Activated naive CD4-positive, alpha-beta T cell treated with anti-CD3 and anti-CD28 coated beads, Interleukin-2, amount 50 U/mL, for 24 hours (primary cell): ENCODE measurements around the gene TBCE.
"Not testable (repeated sequence)": the region's sequence is repeated elsewhere in the genome, so short reads cannot be mapped to it uniquely, and the experiment has no call there.

ENCODE experiments used
- H3K27ac Mint-ChIP-seq: one replicate; pipeline ENCODE4 v1.8.0; 2021; ENCODE audit warnings: mild to moderate bottlenecking, mixed read lengths
- H3K27me3 Mint-ChIP-seq: one replicate; pipeline ENCODE4 v1.8.0; 2021; ENCODE audit warnings: mixed read lengths
- H3K36me3 Mint-ChIP-seq: one replicate; pipeline ENCODE4 v1.8.0; 2021; ENCODE audit warnings: mixed read lengths
- H3K4me1 Mint-ChIP-seq: one replicate; pipeline ENCODE4 v1.8.0; 2021; ENCODE audit warnings: mixed read lengths
- H3K4me3 Mint-ChIP-seq: one replicate; pipeline ENCODE4 v1.8.0; 2021; ENCODE audit warnings: mild to moderate bottlenecking, mixed read lengths
- H3K9me3 Mint-ChIP-seq: one replicate; pipeline ENCODE4 v1.8.0; 2021; ENCODE audit warnings: mixed read lengths

TBCE gene

GRCh38 chr1:235339746-235340145, 27.5 kb upstream of the TBCE start:
- peaks cover 31% of the 10 kb centered on the region for H3K4me1 Mint-ChIP-seq
- peaks cover 5% of the 10 kb centered on the region for H3K36me3 Mint-ChIP-seq
- H3K4me3 Mint-ChIP-seq, result no peak overlapping the region
- no peak overlapping the region for H3K27ac Mint-ChIP-seq
- H3K27me3 Mint-ChIP-seq, result no peaks in the 10 kb centered on the region
- H3K9me3 Mint-ChIP-seq, result no peaks in the 10 kb centered on the region

GRCh38 chr1:235341334-235341733, 25.9 kb upstream of the TBCE start:
- no peaks in the 10 kb centered on the region for H3K9me3 Mint-ChIP-seq
- H3K27ac Mint-ChIP-seq, result peak overlapping the region; percentile 65
- no peaks in the 10 kb centered on the region for H3K27me3 Mint-ChIP-seq
- peaks cover 14% of the 10 kb centered on the region for H3K36me3 Mint-ChIP-seq
- H3K4me1 Mint-ChIP-seq, result peaks cover 29% of the 10 kb centered on the region
- no peak overlapping the region for H3K4me3 Mint-ChIP-seq

DNA sequence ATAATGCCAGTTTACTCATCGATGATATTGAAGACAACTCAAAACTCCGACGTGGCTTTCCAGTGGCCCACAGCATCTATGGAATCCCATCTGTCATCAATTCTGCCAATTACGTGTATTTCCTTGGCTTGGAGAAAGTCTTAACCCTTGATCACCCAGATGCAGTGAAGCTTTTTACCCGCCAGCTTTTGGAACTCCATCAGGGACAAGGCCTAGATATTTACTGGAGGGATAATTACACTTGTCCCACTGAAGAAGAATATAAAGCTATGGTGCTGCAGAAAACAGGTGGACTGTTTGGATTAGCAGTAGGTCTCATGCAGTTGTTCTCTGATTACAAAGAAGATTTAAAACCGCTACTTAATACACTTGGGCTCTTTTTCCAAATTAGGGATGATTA, 25.2 kb upstream of the TBCE start:
- no peaks in the 10 kb centered on the region for H3K27me3 Mint-ChIP-seq
- H3K9me3 Mint-ChIP-seq, result no peaks in the 10 kb centered on the region
- peaks cover 24% of the 10 kb centered on the region for H3K4me1 Mint-ChIP-seq
- H3K4me3 Mint-ChIP-seq, result no peak overlapping the region
- peaks cover 11% of the 10 kb centered on the region for H3K36me3 Mint-ChIP-seq
- H3K27ac Mint-ChIP-seq, result no peak overlapping the region

DNA sequence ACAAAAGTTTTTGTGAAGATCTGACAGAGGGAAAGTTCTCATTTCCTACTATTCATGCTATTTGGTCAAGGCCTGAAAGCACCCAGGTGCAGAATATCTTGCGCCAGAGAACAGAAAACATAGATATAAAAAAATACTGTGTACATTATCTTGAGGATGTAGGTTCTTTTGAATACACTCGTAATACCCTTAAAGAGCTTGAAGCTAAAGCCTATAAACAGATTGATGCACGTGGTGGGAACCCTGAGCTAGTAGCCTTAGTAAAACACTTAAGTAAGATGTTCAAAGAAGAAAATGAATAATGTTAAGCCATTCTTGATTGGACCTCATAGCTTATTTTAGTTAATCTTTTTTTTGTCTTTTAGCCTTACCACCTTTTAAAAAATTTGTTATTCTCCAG, 24.8 kb upstream of the TBCE start:
- Mint-ChIP-seq H3K4me1 (peaks cover 20% of the 10 kb centered on the region), H3K27ac (no peak overlapping the region), H3K4me3 (no peak overlapping the region), H3K27me3 (no peaks in the 10 kb centered on the region), H3K36me3 (peaks cover 11% of the 10 kb centered on the region), H3K9me3 (no peaks in the 10 kb centered on the region)

DNA sequence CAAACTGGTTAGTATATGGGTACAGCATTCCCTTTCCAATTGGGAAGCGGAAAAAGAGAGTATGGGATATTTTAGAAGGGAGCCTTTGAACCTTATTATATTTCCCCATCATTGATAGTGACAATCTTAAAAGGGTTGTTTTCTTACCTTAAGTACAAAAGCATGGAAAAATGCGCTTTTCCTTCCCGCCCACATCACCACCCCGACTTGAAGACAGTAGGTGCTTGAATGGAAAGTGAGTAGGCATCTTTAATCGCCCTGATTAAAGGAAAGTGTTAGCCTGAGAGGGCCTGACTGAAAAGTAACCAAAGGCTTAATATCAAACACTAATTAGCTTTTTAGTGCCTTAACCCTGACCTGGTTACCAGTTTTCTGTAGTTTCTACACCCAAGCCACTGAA, 23.5 kb upstream of the TBCE start:
- no peaks in the 10 kb centered on the region for H3K27me3 Mint-ChIP-seq
- H3K36me3 Mint-ChIP-seq, result peaks cover 11% of the 10 kb centered on the region
- peaks cover 13% of the 10 kb centered on the region for H3K4me1 Mint-ChIP-seq

GRCh38 chr1:235351441-235351840, 15.8 kb upstream of the TBCE start:
- Mint-ChIP-seq H3K4me3 (no peak overlapping the region), H3K9me3 (no peaks in the 10 kb centered on the region), H3K4me1 (no peaks in the 10 kb centered on the region), H3K27me3 (no peaks in the 10 kb centered on the region), H3K27ac (no peak overlapping the region), H3K36me3 (peaks cover 2% of the 10 kb centered on the region)

More for the DNA sequence above, 23.5 kb upstream of the TBCE start:
- Mint-ChIP-seq H3K27ac (peak overlapping the region; percentile 23), H3K9me3 (no peaks in the 10 kb centered on the region), H3K4me3 (no peak overlapping the region)

DNA sequence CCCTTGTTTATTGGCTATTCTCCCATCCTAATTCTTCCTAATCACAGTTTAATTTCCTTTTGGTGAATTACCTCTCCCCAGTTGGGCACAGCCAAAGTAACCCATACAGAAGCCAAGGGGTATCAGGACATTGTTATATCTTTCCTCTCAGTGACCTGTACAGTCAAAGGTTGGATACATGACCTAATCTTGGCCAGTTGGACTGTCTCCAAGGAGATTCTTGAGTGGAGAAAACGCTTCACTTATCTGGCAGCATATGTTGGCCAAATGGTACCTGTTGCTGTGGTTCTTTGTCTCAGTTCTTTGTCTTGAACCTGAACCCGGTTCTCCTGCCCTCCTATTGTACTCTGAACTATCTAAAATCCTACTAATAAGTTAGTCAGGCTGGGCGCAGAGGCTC, 15.3 kb upstream of the TBCE start:
- Mint-ChIP-seq H3K4me3 (no peak overlapping the region), H3K9me3 (no peaks in the 10 kb centered on the region), H3K36me3 (peaks cover 2% of the 10 kb centered on the region), H3K27ac (no peak overlapping the region), H3K27me3 (no peaks in the 10 kb centered on the region), H3K4me1 (no peaks in the 10 kb centered on the region)

GRCh38 chr1:235357485-235358373, 9.5 kb upstream of the TBCE start:
- no peaks in the 10 kb centered on the region for H3K4me1 Mint-ChIP-seq
- H3K9me3 Mint-ChIP-seq, result no peaks in the 10 kb centered on the region
- no peaks in the 10 kb centered on the region for H3K36me3 Mint-ChIP-seq
- no peaks in the 10 kb centered on the region for H3K27me3 Mint-ChIP-seq
- H3K27ac Mint-ChIP-seq, result no peak overlapping the region
- H3K4me3 Mint-ChIP-seq, result no peak overlapping the region

DNA sequence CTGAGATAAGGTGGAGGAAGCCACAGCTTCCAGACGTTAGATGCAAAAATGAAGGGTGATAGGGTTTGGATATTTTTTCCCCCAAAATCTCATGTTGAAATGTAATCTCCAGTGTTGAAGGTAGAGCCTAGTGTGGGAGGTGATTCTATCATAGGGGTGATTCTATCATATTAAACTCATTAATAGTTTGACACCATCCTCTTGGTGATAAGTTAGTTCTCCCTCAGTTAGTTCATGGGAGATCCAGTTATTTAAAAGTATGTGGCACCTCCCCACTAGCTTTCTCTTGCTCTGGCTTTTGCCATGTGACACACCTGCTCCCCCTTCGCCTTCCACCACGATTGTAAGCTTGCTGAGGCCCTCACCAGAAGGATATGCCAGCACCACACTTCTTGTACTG, 8.3 kb upstream of the TBCE start:
- H3K4me1 Mint-ChIP-seq, result no peaks in the 10 kb centered on the region
- H3K9me3 Mint-ChIP-seq, result no peaks in the 10 kb centered on the region
- H3K36me3 Mint-ChIP-seq, result no peaks in the 10 kb centered on the region
- no peak overlapping the region for H3K27ac Mint-ChIP-seq
- no peaks in the 10 kb centered on the region for H3K27me3 Mint-ChIP-seq
- no peak overlapping the region for H3K4me3 Mint-ChIP-seq

DNA sequence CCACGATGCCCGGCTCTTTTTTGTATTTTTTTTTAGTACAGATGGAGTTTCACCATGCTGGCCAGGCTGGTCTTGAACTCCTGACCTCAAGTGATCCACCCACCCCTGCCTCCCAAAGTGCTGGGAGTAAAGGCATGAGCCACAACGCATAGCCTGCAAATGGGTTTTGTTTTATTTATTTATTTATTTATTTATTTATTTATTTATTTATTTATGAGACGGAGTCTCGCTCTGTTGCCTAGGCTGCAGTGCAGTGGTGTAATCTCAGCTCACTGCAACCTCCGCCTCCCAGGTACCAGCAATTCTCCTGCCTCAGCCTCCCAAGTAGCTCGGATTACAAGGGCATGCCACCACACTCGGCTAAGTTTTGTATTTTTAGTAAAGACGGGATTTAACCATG, 3.0 kb upstream of the TBCE start:
- H3K9me3 Mint-ChIP-seq, H3K36me3 Mint-ChIP-seq, H3K4me3 Mint-ChIP-seq, H3K27me3 Mint-ChIP-seq, H3K27ac Mint-ChIP-seq: not testable (repeated sequence)
- peaks cover 29% of the 10 kb centered on the region for H3K4me1 Mint-ChIP-seq

DNA sequence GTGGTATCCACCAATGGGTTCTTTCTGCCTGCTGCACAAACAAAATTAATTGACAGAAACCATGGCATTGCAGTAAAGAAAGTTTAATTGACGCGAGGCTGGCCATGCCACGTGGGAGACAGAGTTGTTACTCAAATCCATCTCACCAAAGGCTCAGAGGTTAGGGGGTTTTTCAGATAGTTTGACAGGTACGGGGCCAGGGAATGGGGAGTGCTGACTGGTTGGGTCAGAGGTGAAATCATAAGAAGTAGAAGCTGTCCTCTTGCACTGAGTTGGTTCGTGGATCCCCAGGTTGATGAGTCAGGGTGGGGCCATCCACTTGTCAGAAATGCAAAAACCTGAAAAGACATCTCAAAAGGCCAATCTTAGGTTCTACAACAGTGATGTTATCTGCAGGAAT, 941 bp upstream of the TBCE start:
- Mint-ChIP-seq H3K9me3 (no peaks in the 10 kb centered on the region), H3K4me3 (peak overlapping the region; percentile 97), H3K27ac (peak overlapping the region; percentile 90), H3K36me3 (no peaks in the 10 kb centered on the region), H3K27me3 (no peaks in the 10 kb centered on the region), H3K4me1 (peaks cover 34% of the 10 kb centered on the region)

- peak overlapping the region; percentile 97 for H3K4me3 Mint-ChIP-seq
- H3K27me3 Mint-ChIP-seq, result no peaks in the 10 kb centered on the region
- H3K36me3 Mint-ChIP-seq, result no peaks in the 10 kb centered on the region
- H3K4me1 Mint-ChIP-seq, result peaks cover 39% of the 10 kb centered on the region
- no peak overlapping the region for H3K27ac Mint-ChIP-seq
- H3K9me3 Mint-ChIP-seq, result no peaks in the 10 kb centered on the region
These were observed 1.2 kb downstream of the TBCE start for GRCh38 chr1:235368428-235368827.

- Mint-ChIP-seq H3K27ac (no peak overlapping the region), H3K9me3 (no peaks in the 10 kb centered on the region), H3K27me3 (no peaks in the 10 kb centered on the region), H3K36me3 (no peaks in the 10 kb centered on the region), H3K4me3 (peak overlapping the region; percentile 3), H3K4me1 (peaks cover 39% of the 10 kb centered on the region)
These were observed 2.6 kb downstream of the TBCE start for GRCh38 chr1:235369802-235370201.

DNA sequence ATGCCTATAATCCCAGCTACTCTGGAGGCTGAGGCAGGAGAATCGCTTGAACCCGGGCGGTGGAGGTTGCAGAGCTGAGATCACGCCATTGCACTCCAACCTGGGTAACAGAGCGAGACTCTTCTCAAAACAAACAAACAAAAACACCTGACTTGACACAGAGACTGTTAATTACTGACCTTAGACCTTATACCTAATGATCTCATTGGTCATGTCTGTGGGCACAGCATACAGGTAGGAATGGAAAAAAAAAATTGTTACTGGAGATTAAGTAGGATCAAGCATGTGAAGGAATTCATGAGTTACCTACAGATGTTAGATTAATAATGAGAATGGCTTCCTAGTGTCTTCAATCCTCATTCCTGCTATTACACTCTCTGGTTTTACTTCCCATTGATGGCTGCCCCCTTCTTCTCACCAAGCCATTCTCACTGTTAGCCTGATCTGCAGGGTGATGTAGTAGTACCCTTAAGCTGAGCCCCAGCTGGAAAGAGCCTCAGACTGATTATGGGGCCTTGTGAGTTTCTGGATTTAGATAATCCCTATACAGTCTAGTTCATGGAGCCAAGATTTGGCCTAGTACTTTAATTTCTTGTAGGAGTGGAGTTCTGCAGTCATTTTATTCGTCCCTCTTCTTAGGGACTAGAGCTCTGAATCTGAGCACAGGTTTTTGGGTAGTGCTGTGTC, 8.8 kb downstream of the TBCE start:
- Mint-ChIP-seq H3K4me1 (peaks cover 22% of the 10 kb centered on the region), H3K27me3 (no peaks in the 10 kb centered on the region), H3K36me3 (peaks cover 10% of the 10 kb centered on the region), H3K27ac (peak overlapping the region; percentile 38), H3K9me3 (no peaks in the 10 kb centered on the region), H3K4me3 (no peak overlapping the region)

- Mint-ChIP-seq H3K36me3 (peaks cover 12% of the 10 kb centered on the region), H3K4me1 (peaks cover 17% of the 10 kb centered on the region)
- not testable (repeated sequence) for H3K9me3 Mint-ChIP-seq, H3K4me3 Mint-ChIP-seq, H3K27me3 Mint-ChIP-seq, H3K27ac Mint-ChIP-seq
These were observed 11.0 kb downstream of the TBCE start for GRCh38 chr1:235378134-235378735.
